Stimulated activated CD8-positive, alpha-beta memory T cell treated with anti-CD3 and anti-CD28 coated beads, Interleukin-15, amount 100 ng/mL, for 24 hours (primary cell): ENCODE data around the gene KDSR.

ENCODE experiments used
- DNase-seq: peaks from one replicate; pipeline ENCODE4 v3.0.0-alpha.2; 2020; ENCODE audit warnings: low read depth

Gene KDSR

GRCh38 chr18:63306819-63307550 is 60.0 kb downstream of the KDSR start:
- DNase-seq, result no peak

- DNase-seq, result no peak
These were observed 60.8 kb downstream of the KDSR start for GRCh38 chr18:63306249-63306648.

- no peak for DNase-seq
These were observed 63.5 kb downstream of the KDSR start for GRCh38 chr18:63303547-63303946.

- DNase-seq, result no peak
These were observed 64.2 kb downstream of the KDSR start for GRCh38 chr18:63302636-63303405.

- DNase-seq, result no peak
These were observed 64.8 kb downstream of the KDSR start for GRCh38 chr18:63302220-63302619.

- DNase-seq, result no peak
These were observed 65.6 kb downstream of the KDSR start for GRCh38 chr18:63301434-63301833.

GRCh38 chr18:63299837-63300745 is 66.9 kb downstream of the KDSR start:
- DNase-seq, result no peak

GRCh38 chr18:63298400-63299365 is 68.3 kb downstream of the KDSR start:
- no peak for DNase-seq

GRCh38 chr18:63297687-63298399 is 69.2 kb downstream of the KDSR start:
- DNase-seq, result no peak

GRCh38 chr18:63293935-63294334 is 73.1 kb downstream of the KDSR start:
- DNase-seq, result no peak

GRCh38 chr18:63292831-63293683 is 73.9 kb downstream of the KDSR start:
- no peak for DNase-seq

GRCh38 chr18:63291278-63291677 is 75.7 kb downstream of the KDSR start:
- no peak for DNase-seq

GRCh38 chr18:63290821-63291200 is 76.2 kb downstream of the KDSR start:
- no peak for DNase-seq

GRCh38 chr18:63290166-63290820 is 76.7 kb downstream of the KDSR start:
- no peak for DNase-seq

GRCh38 chr18:63288311-63288710 is 78.7 kb downstream of the KDSR start:
- DNase-seq, result no peak

- DNase-seq, result no peak
These were observed 79.2 kb downstream of the KDSR start for GRCh38 chr18:63287691-63288220.

- DNase-seq, result no peak
These were observed 80.1 kb downstream of the KDSR start for GRCh38 chr18:63286926-63287325.

GRCh38 chr18:63284827-63285733 is 81.9 kb downstream of the KDSR start:
- no peak for DNase-seq
